Activated CD4-positive, alpha-beta memory T cell treated with anti-CD3 and anti-CD28 coated beads for 36 hours (primary cell): ENCODE measurements around the gene ALOX5. TPM values are rescaled to one million over a fixed set of nuclear protein-coding genes. Genes with fewer than 3 reads are reported as not detected.

Experiments
- CTCF ChIA-PET: fragments of 350-600 bp; sonication (Branson Sonifier 250); formaldehyde crosslinking; loops from one replicate; lab custom pipeline; 2021; ENCODE audit warnings: antibody characterized with exemption, inconsistent platforms; lab: Charles Lee
- POLR2A ChIA-PET: fragments of 350-600 bp; sonication (Branson Sonifier 250); formaldehyde crosslinking; loops from one replicate; lab custom pipeline; 2021; ENCODE audit warnings: antibody characterized with exemption; lab: Charles Lee
- DNase-seq: peaks from one replicate; pipeline ENCODE4 v3.0.0-alpha.2; 2020
- H3K27ac Mint-ChIP-seq: one replicate; pipeline ENCODE4 v1.8.0; 2021; ENCODE audit warnings: mixed read lengths
- H3K27me3 Mint-ChIP-seq: one replicate; pipeline ENCODE4 v1.8.0; 2021; ENCODE audit warnings: mixed read lengths
- H3K36me3 Mint-ChIP-seq: one replicate; pipeline ENCODE4 v1.8.0; 2021; ENCODE audit warnings: mixed read lengths
- H3K4me1 Mint-ChIP-seq: one replicate; pipeline ENCODE4 v1.8.0; 2021; ENCODE audit warnings: low read depth, mixed read lengths
- H3K4me3 Mint-ChIP-seq: one replicate; pipeline ENCODE4 v1.8.0; 2021; ENCODE audit warnings: mild to moderate bottlenecking, mixed read lengths
- H3K9me3 Mint-ChIP-seq: one replicate; pipeline ENCODE4 v1.8.0; 2021; ENCODE audit warnings: mixed read lengths
- intact Hi-C: fragments of 100-400 bp; cut with micrococcal nuclease; formaldehyde crosslinking; loops from one replicate; pipeline ENCODE4 v1.15.1; 2023
- total RNA-seq, 2 experiments: library from RNA; stranded (reverse); gene quantifications; one replicate each; pipeline ENCODE4 v1.2.3, GENCODE V29; 2021

The ALOX5 gene
- total RNA-seq, 2 experiments from 2014 or later, result 1.1 to 1.3 TPM

DNA sequence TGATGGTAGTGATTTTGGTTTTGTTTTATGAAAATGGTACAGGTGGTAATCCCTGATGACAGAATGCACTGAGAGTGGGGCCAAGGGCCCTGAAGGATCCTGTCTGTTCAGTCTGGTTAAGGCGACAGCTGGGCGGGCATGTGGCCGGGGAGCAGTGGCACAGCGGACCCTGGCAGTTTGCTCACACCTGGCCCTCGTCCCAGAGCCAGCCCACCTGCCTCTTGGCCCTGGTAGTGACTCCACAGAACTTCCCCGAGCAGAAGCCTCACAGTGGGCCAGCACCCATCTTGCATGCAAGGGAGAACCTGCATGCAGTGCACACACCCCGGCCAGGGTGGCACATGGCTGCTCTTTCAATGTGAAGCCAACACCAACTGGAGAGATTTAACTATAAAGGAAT lies 82.8 kb downstream of the ALOX5 start:
- no peak overlapping the region for H3K27ac Mint-ChIP-seq

DNA sequence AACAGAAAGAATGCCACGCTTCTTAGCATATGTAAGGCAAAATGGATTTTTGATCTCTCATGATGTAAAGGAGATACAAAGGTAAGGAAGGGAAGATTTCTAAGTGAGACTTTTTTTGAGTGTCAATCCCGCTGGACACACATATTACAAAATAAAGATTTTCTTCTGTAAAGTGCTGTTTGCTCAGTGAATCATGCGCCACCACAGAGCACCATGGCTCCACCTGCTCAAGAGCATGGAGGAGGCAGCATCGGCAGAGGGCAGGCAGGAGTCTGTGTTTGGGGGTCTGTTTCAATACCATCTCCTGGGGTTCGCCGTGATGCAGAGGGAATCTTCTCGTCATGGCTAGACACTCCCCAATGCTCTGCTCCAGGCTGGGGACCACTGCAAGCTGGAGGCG lies 83.5 kb downstream of the ALOX5 start:
- ChIA-PET CTCF (no interaction called here), POLR2A (no interaction called here)
- Mint-ChIP-seq H3K4me1 (no peaks in the 10 kb centered on the region), H3K4me3 (no peak overlapping the region), H3K9me3 (no peaks in the 10 kb centered on the region), H3K27ac (no peak overlapping the region), H3K27me3 (no peaks in the 10 kb centered on the region), H3K36me3 (peaks cover 20% of the 10 kb centered on the region)
- DNase-seq, result no peak
- intact Hi-C loops, result no loop called here

More for the DNA sequence above, 82.8 kb downstream of the ALOX5 start:
- H3K36me3 Mint-ChIP-seq, result peaks cover 20% of the 10 kb centered on the region
- ChIA-PET CTCF (no interaction called here), POLR2A (no interaction called here)
- no peak overlapping the region for H3K4me3 Mint-ChIP-seq
- no peak for DNase-seq
- H3K4me1 Mint-ChIP-seq, result no peaks in the 10 kb centered on the region
- intact Hi-C loops, result no loop called here
- H3K27me3 Mint-ChIP-seq, result no peaks in the 10 kb centered on the region
- no peaks in the 10 kb centered on the region for H3K9me3 Mint-ChIP-seq

GRCh38 chr10:45460235-45460878 lies 86.3 kb downstream of the ALOX5 start:
- H3K36me3 Mint-ChIP-seq, result peaks cover 21% of the 10 kb centered on the region
- H3K4me1 Mint-ChIP-seq, result peaks cover 6% of the 10 kb centered on the region
- no peaks in the 10 kb centered on the region for H3K9me3 Mint-ChIP-seq
- CTCF ChIA-PET, result interaction anchor here (2.2 kb wide), 1 partner anchor 212 kb away, joined by 8 read pairs; the partner anchor contains the start of gene ZFAND4
- intact Hi-C loops, result no loop called here
- POLR2A ChIA-PET, result no interaction called here
- DNase-seq, result no peak
- H3K27me3 Mint-ChIP-seq, result no peaks in the 10 kb centered on the region
- H3K27ac Mint-ChIP-seq, result no peak overlapping the region
- no peak overlapping the region for H3K4me3 Mint-ChIP-seq

DNA sequence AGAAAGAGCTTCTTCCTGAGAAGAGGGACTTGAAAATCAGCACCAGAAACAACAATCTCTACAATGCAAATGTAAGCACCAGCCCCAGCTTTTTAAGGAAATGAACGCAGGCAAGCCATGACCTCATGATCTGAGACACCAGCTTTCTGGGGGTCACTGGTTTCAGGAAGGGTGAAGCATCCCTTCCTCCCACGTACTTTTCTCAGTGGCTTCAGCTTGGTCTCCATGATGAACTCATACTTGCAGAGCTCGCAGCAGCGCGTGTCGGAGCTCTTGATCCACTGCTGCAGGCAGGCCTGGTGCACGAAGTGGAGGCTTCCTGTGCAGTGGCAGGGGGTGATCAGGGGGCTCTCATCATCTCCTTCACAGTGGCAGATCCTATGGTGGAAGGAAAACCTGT lies 87.0 kb downstream of the ALOX5 start:
- peaks cover 7% of the 10 kb centered on the region for H3K4me1 Mint-ChIP-seq
- POLR2A ChIA-PET, result no interaction called here
- CTCF ChIA-PET, result interaction anchor here (1.6 to 2.2 kb wide), 2 partner anchors 211 to 226 kb away, joined by 5 to 8 read pairs; partner anchors contain the start of gene ZFAND4
- H3K27me3 Mint-ChIP-seq, result no peaks in the 10 kb centered on the region
- H3K27ac Mint-ChIP-seq, result no peak overlapping the region
- DNase-seq, result no peak
- H3K4me3 Mint-ChIP-seq, result no peak overlapping the region
- peaks cover 21% of the 10 kb centered on the region for H3K36me3 Mint-ChIP-seq
- no peaks in the 10 kb centered on the region for H3K9me3 Mint-ChIP-seq
- intact Hi-C loops, result no loop called here

GRCh38 chr10:45463244-45464116 lies 89.5 kb downstream of the ALOX5 start:
- peaks cover 13% of the 10 kb centered on the region for H3K36me3 Mint-ChIP-seq
- intact Hi-C loops, result no loop called here
- no peaks in the 10 kb centered on the region for H3K27me3 Mint-ChIP-seq
- no peak for DNase-seq
- H3K4me1 Mint-ChIP-seq, result peaks cover 7% of the 10 kb centered on the region
- no peak overlapping the region for H3K27ac Mint-ChIP-seq
- CTCF ChIA-PET, result no interaction called here
- no peak overlapping the region for H3K4me3 Mint-ChIP-seq
- POLR2A ChIA-PET, result no interaction called here
- H3K9me3 Mint-ChIP-seq, result no peaks in the 10 kb centered on the region

DNA sequence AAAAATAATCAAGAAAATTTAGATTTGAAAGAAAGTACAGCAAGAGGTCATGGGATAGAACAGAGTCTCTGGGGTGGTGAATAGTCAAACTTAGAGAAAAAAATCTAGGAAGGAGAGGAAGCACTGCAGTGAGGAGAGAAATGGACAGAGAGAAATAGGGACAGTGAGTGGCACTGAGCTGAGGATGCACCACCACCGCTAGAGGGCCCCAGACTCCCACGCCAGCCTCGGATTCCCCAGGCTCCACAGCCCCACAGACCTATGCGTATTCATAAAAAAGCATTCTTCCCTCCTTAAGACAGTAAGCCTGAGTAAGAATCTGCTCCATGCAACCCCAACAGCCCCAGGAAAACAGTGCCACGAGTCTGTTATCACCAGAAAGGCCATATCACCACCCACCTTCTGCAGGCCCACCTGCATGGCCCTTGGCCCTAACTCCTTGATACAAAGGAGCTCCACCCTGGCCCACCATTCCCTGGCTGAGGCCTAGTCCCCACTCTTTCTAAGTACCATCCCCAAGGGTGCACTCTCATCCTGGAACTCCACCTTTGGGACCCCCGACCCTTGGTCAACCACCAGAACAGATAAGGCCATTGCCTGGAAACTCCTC lies 91.0 kb downstream of the ALOX5 start:
- Mint-ChIP-seq H3K36me3 (peaks cover 5% of the 10 kb centered on the region), H3K4me3 (no peak overlapping the region), H3K9me3 (no peaks in the 10 kb centered on the region), H3K27me3 (no peaks in the 10 kb centered on the region), H3K4me1 (peaks cover 9% of the 10 kb centered on the region), H3K27ac (no peak overlapping the region)
- POLR2A ChIA-PET, result interaction anchor here (1.0 to 1.4 kb wide), 2 partner anchors 116 to 207 kb away, joined by 3 read pairs; partner anchors contain the start of gene ZFAND4
- peak; percentile 87 for DNase-seq
- intact Hi-C loops, result loop anchor here (1.0 kb wide), 2 partner anchors 207 to 215 kb away; partner anchors contain the start of gene ZFAND4
- CTCF ChIA-PET, result interaction anchor here (0.6 to 1.8 kb wide), 17 partner anchors 12 to 237 kb away, joined by 3 to 32 read pairs (median 4); partner anchors contain the start of gene ZFAND4

- no peak overlapping the region for H3K27ac Mint-ChIP-seq
- no peaks in the 10 kb centered on the region for H3K27me3 Mint-ChIP-seq
- no peak for DNase-seq
- no peak overlapping the region for H3K4me3 Mint-ChIP-seq
- peaks cover 2% of the 10 kb centered on the region for H3K36me3 Mint-ChIP-seq
- peaks cover 23% of the 10 kb centered on the region for H3K4me1 Mint-ChIP-seq
- intact Hi-C loops, result no loop called here
- ChIA-PET CTCF (interaction anchor here (1.3 kb wide), 1 partner anchor 206 kb away, joined by 4 read pairs; the partner anchor contains the start of gene ZFAND4), POLR2A (no interaction called here)
- H3K9me3 Mint-ChIP-seq, result no peaks in the 10 kb centered on the region
Measured at GRCh38 chr10:45466784-45467183, 92.8 kb downstream of the ALOX5 start.

GRCh38 chr10:45468079-45468478 lies 94.1 kb downstream of the ALOX5 start:
- H3K4me1 Mint-ChIP-seq, result peaks cover 26% of the 10 kb centered on the region
- H3K36me3 Mint-ChIP-seq, result no peaks in the 10 kb centered on the region
- H3K4me3 Mint-ChIP-seq, result no peak overlapping the region
- no peaks in the 10 kb centered on the region for H3K9me3 Mint-ChIP-seq
- no peak for DNase-seq
- no peaks in the 10 kb centered on the region for H3K27me3 Mint-ChIP-seq
- POLR2A ChIA-PET, result no interaction called here
- intact Hi-C loops, result no loop called here
- H3K27ac Mint-ChIP-seq, result no peak overlapping the region
- CTCF ChIA-PET, result interaction anchor here (1.3 kb wide), 2 partner anchors 204 to 205 kb away, joined by 3 to 4 read pairs; partner anchors contain the start of gene ZFAND4

DNA sequence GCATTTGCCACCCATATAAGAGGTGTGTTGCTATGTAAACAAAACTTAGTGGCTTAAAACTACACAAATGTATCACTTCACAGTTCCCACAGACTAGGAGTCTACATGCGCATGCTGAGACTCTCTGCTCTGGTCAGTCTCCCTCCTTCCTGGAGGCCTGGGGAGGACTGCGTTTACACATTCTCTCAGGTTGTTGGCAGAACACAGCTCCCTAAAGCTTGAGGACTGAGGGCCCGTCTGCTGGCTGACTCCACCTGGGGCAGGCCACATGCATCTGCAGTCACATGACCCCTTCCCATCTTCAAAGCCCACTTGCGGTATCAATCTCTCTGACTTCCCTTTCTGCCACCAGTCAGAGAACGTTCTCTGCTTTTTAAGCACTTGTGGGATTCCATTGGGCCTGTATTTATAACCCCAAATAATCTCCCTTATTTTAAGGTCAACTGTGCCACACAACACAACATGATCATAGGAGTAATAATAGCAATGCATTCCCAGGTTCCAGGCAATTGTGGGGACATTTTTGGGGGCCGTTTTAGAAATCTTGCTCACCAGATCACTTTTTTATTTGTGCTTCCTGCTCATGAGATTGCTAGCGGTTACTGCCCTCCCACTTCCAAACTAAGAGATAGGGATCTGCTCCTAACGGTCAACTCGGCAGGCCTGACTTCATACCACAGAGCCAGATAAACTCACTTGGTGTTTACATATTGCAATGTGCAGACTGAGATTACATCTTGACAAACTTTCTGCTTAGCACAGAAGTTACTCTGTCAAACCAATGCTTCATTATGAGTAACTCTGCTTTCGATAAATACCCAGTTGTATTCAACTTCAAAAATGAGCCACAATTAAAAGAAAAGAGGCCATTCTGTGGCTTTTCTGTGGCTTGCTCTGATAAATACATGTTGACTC lies 96.3 kb downstream of the ALOX5 start:
- no peaks in the 10 kb centered on the region for H3K36me3 Mint-ChIP-seq
- peak overlapping the region; percentile 6 for H3K4me3 Mint-ChIP-seq
- DNase-seq, result peak; percentile 58
- intact Hi-C loops, result loop anchor here (1.0 to 10.0 kb wide), 3 partner anchors 111 to 558 kb away; partner anchors contain the start of gene ZNF22
- H3K27ac Mint-ChIP-seq, result peak overlapping the region; percentile 72
- H3K4me1 Mint-ChIP-seq, result peaks cover 22% of the 10 kb centered on the region
- ChIA-PET CTCF (interaction anchor here (1.0 kb wide), 1 partner anchor 220 kb away, joined by 3 read pairs; no protein-coding TSS in a partner anchor), POLR2A (no interaction called here)
- no peaks in the 10 kb centered on the region for H3K9me3 Mint-ChIP-seq
- no peaks in the 10 kb centered on the region for H3K27me3 Mint-ChIP-seq

- Mint-ChIP-seq H3K4me3 (no peak overlapping the region), H3K27me3 (no peaks in the 10 kb centered on the region), H3K4me1 (peaks cover 21% of the 10 kb centered on the region), H3K36me3 (peaks cover 3% of the 10 kb centered on the region), H3K27ac (no peak overlapping the region), H3K9me3 (peaks cover 4% of the 10 kb centered on the region)
- no peak for DNase-seq
- intact Hi-C loops, result loop anchor here (2.0 to 10.0 kb wide), 2 partner anchors 466 to 558 kb away; partner anchors contain the start of gene ZNF22
- ChIA-PET POLR2A (no interaction called here), CTCF (interaction anchor here (1.0 kb wide), 1 partner anchor 221 kb away, joined by 3 read pairs; no protein-coding TSS in a partner anchor)
Measured at GRCh38 chr10:45471059-45471458, 97.0 kb downstream of the ALOX5 start.
